ENCODE measurements around the gene ZFYVE21. TPM values are rescaled to one million over a fixed set of nuclear protein-coding genes. Genes with fewer than 3 reads are reported as not detected.

Gene ZFYVE21
- total RNA-seq, 2 experiments from 2014 or later: 15.6 to 15.9 TPM

DNA sequence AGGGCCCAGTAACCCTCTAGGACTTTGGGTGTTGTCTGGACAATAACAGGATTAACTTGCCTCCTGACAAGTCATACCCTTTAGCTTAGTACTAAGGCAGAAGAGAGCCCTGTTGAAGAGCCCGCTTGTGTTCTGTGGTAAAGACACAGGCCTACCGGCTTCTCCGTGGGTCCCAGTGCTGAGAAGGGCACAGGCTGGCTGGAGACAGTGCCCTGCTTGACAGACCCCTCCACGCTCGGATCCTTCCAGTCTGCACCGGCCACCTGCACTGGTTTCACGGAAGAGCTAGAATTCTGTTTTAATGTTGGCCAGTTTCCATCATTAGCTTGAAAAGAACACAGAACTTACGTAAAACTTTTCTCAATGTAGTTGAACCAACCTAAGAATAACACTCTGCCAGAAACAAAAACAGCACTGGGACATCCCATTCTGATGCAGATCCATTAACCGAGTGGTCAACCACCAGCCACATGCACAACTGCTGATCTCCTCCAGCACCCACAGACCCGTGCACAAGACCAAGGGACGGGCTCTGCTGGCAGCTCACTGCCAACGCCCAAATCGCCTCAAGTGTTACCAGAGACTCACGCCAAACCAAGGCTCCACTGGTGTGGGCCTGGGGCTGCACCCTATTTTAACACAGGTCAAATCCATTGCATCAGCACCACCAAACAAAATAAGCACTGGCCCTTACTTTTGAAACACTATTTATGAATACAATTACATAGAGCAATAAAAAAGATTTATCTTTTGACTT, 27.1 kb downstream of the ZFYVE21 start:
- ChIA-PET CTCF (no interaction called here), POLR2A (no interaction called here)

DNA sequence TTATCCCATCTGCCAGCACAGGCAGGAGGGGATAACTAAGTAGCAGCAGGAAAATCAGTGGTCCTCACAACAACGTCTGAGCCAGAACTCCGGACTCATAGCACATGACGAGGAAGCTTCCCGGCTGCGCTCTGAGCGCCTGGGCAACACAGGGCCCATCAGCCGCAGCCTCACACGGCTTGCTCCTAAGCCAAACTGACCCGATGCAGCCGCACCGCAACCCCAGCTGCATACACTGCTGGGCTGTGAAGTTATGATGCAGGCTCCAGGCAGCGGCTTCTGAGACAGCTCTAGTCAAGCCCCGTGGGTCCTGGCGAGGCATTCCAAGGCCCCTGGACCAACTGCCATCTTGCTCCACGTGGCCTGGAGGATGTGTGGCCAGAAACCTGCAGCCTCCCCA, 28.1 kb downstream of the ZFYVE21 start:
- ChIA-PET POLR2A (no interaction called here), CTCF (no interaction called here)

GRCh38 chr14:103744621-103745395, 29.2 kb downstream of the ZFYVE21 start:
- ChIA-PET CTCF (no interaction called here), POLR2A (no interaction called here)

DNA sequence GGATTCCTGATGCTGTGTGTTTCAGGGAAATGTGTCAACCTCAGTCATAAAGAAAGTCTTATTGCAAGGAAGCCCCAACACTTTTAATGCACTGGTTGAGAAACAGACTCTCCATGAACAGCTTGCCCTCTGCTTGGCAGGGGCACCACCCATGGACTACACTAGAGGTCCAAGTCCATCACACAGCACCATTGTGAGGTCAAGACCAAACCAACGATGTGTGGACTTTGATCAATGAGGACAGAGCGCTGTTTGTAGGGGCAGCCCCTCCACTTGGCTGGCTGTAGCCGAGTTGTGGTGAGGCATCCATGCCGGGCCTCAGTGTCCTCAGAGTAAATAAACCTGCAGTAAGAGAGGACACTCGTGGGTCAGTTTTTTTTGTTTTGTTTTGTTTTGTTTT, 29.8 kb downstream of the ZFYVE21 start:
- CTCF ChIA-PET: no interaction called here
- POLR2A ChIA-PET: no interaction called here

GRCh38 chr14:103746701-103747100, 31.1 kb downstream of the ZFYVE21 start:
- POLR2A ChIA-PET: no interaction called here
- CTCF ChIA-PET: no interaction called here

DNA sequence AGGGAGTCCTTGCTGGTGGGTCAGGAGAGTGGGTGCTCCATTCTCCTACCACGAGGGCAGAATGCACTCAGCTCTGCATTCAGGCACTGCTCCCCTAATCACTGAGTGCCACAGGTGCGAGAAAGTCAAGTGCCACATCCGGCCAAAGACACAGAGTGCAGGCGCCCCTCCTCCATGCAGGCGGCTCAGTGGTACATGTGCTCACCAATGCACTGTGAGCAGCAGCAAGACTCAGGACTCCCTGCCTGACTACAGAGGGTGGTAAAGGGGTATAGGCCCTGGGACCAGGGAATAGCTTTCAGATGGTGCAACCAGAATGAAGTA, 32.9 kb downstream of the ZFYVE21 start:
- POLR2A ChIA-PET: no interaction called here
- CTCF ChIA-PET: no interaction called here

DNA sequence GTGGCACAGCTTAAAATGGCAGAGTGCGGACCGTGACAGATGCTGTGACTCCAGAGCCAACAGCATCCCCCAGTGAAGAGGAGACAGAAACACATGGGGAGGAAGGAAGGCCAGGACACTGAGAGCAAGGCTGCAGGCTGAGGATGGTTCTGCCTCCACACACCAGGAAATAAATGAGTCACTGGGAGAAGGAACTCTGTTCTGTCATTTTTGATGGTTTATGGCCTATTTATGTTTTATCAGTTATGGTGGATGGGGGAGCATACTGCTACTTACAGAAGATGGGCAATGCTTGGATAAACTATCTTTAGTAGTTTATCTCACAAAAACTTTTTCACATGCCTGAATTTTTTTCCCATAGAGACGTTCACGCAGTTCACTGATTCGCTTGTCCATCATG, 33.8 kb downstream of the ZFYVE21 start:
- ChIA-PET POLR2A (no interaction called here), CTCF (no interaction called here)

GRCh38 chr14:103749860-103750259, 34.2 kb downstream of the ZFYVE21 start:
- ChIA-PET CTCF (no interaction called here), POLR2A (no interaction called here)

GRCh38 chr14:103753774-103754173, 38.2 kb downstream of the ZFYVE21 start:
- ChIA-PET CTCF (no interaction called here), POLR2A (no interaction called here)

- CTCF ChIA-PET: no interaction called here
- POLR2A ChIA-PET: no interaction called here
Measured at GRCh38 chr14:103755060-103755459, 39.5 kb downstream of the ZFYVE21 start.

- POLR2A ChIA-PET: no interaction called here
- CTCF ChIA-PET: interaction anchor here (0.7 kb wide), 1 partner anchor 143 kb away, joined by 3 read pairs; no protein-coding TSS in a partner anchor
Measured at GRCh38 chr14:103758059-103758776, 42.6 kb downstream of the ZFYVE21 start.

DNA sequence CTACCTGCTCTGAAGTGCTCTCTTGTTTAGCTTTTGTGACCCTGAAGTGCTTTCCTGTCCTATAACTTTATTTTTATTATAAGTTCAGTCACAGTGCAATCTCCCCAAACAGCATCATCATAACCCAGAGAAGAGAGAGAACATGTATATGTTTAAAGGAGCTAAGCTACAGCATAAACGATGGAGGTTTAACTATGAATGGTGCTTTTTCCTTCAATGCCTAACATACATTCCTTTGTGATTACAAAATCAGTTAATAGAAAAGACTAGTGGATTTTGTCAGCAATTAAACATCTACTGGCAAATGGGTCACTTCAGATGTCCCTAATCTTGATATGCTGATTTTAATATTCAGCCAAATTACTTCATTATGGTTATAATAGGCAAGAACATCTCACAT, 46.4 kb downstream of the ZFYVE21 start:
- CTCF ChIA-PET: no interaction called here
- POLR2A ChIA-PET: no interaction called here

DNA sequence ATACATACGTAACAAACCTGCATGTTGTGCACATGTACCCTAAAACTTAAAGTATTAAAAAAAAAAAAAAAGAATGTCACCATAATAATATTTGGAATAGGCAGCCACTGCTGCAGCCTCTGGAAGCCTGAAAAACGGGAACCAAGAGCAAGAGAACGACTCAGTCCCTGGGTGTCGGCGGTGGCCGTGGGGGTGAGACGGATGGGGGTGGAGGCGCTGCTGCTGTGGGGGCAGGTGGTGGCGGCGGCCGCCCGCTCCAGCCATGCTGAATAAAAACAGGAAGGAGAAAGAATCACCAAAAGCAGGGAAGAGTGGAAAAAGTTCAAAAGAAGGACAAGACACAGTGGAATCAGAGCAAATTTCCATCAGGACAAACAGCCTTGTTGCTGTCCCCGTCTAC, 46.9 kb downstream of the ZFYVE21 start:
- ChIA-PET CTCF (no interaction called here), POLR2A (no interaction called here)

- ChIA-PET POLR2A (interaction anchor here (1.4 kb wide), 1 partner anchor 48 kb away, joined by 3 read pairs; the partner anchor contains the start of genes XRCC3 and ZFYVE21), CTCF (interaction anchor here (0.6 kb wide), 1 partner anchor 185 kb away, joined by 4 read pairs; no protein-coding TSS in a partner anchor)
Measured at GRCh38 chr14:103763730-103764488, 48.3 kb downstream of the ZFYVE21 start.

DNA sequence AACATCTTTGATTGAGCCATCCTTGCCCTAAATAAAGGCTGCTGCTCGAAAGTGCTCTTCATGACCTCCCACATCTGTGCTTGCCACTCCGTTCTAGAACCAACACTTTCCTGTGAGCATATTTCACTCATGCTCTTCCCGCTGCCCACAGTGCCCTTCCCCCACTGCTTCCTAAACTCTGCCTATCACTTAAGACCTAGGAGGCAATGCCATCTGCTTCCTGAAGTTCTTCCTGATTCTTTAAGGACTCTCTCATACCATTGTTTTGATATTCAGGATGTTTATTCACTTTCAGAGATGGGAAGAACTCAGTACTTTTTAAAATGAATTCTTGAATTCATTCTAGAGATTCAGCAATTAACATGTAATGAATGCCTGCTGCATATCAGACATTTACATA, 49.9 kb downstream of the ZFYVE21 start:
- CTCF ChIA-PET: no interaction called here
- POLR2A ChIA-PET: no interaction called here

DNA sequence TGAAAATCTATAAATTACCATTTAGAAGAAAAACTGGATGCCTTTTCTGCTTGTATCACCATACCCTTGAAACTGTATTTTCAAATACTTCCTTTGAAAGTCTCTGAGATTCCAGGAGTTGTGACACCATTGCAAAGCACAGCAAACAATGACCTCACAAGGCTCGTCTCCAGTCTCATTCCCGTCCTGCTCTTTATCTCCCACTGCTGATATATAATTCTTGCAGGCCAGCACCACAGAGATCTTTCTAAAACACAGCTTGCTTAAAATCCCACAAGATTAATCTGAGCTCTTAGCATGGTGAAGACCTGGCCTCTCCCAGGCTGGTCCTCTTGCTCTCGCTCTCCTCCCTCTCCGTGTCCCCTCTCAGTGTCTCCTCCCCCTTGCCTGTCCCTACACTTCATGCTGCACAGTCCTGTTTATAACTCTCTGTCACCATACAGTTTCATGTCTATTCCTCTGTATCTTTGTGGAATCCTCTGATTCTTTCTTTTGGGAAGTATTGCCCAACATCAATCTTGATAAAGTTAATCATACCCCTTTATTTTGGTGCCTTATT, 51.8 kb downstream of the ZFYVE21 start:
- POLR2A ChIA-PET: no interaction called here
- CTCF ChIA-PET: no interaction called here

DNA sequence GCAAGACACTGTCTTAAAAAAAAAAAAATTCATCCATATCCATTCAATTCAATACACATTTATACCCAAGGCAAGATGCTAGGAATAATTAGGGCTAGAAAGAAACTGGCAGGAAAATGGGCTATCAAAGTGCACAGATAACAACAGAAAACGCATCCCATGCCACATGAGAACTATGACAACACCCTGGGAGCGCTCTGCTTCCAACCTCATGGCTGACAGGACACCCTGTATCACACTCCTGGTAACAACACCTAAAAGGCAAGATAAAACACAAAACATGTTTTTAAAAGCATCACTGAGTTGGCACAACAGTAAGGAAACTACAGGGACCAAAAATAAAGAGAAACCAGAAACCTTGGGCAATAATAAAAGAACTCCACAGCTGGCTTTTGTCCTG, 54.9 kb downstream of the ZFYVE21 start:
- POLR2A ChIA-PET: no interaction called here
- CTCF ChIA-PET: interaction anchor here (0.7 to 1.3 kb wide), 2 partner anchors 130 to 131 kb away, joined by 3 to 4 read pairs; no protein-coding TSS in a partner anchor

- CTCF ChIA-PET: interaction anchor here (0.7 to 1.3 kb wide), 2 partner anchors 129 to 130 kb away, joined by 3 to 4 read pairs; no protein-coding TSS in a partner anchor
Measured at GRCh38 chr14:103770902-103771301, 55.3 kb downstream of the ZFYVE21 start.

GRCh38 chr14:103772078-103772712, 56.6 kb downstream of the ZFYVE21 start:
- ChIA-PET POLR2A (no interaction called here), CTCF (no interaction called here)

More at GRCh38 chr14:103770902-103771301, 55.3 kb downstream of the ZFYVE21 start:
- POLR2A ChIA-PET: no interaction called here
